ENCODE data around the gene CSNK2B. TPM values are rescaled to one million over a fixed set of nuclear protein-coding genes. Genes with fewer than 3 reads are reported as not detected.
A peak's percentile ranks its signal among the peaks of the same experiment; 100 is the strongest.

Gene CSNK2B
- total and polyA plus RNA-seq, 3 donors from 2014 or later = 397 to 523 (median 421) TPM

- intact Hi-C loops (cut with DNase I; ENCODE audit: low total_unique reads) = no loop called here
- TF ChIP-seq POLR2A (IDR thresholded peaks at IDR 0.05) = no peak
- no peak for TF ChIP-seq CTCF (IDR thresholded peaks at IDR 0.05)
- no peaks in the 10 kb centered on the region for H3K36me3 ChIP-seq (ENCODE audit: low read depth, missing control alignments)
- H3K4me3 ChIP-seq = no peak within 1 kb of the TSS
- H3K9me3 ChIP-seq = no peaks in the 10 kb centered on the region
- WGBS, 2 donors = 82% methylated on average over 8 of the region's 8 CpGs
- H3K27ac ChIP-seq = no peak within 1 kb of the TSS
- no peaks in the 10 kb centered on the region for H3K27me3 ChIP-seq
- DNase-seq = no peak
- peaks cover 27% of the 10 kb centered on the region for H3K4me1 ChIP-seq
Measured at GRCh38 chr6:31655349-31656237, 10.3 kb upstream of the CSNK2B start, which contains the start of gene APOM. Gene APOM (plus strand): TSS chr6:31655894. CDS start chr6:31655967, 73 bp downstream.

GRCh38 chr6:31657406-31658157, 8.3 kb upstream of the CSNK2B start:
- no peak overlapping the region for H3K4me3 ChIP-seq
- WGBS, 2 donors = 77 to 78% methylated on average over 6 of the region's 6 CpGs
- DNase-seq = no peak
- no peak overlapping the region for H3K27ac ChIP-seq
- H3K9me3 ChIP-seq = no peaks in the 10 kb centered on the region
- H3K4me1 ChIP-seq = peaks cover 29% of the 10 kb centered on the region
- H3K36me3 ChIP-seq (ENCODE audit: low read depth, missing control alignments) = no peaks in the 10 kb centered on the region
- intact Hi-C loops (cut with DNase I; ENCODE audit: low total_unique reads) = no loop called here
- TF ChIP-seq POLR2A (IDR thresholded peaks at IDR 0.05) (no peak), CTCF (IDR thresholded peaks at IDR 0.05) (no peak)
- H3K27me3 ChIP-seq = no peaks in the 10 kb centered on the region

- no peak for DNase-seq
- Histone ChIP-seq H3K36me3 (ENCODE audit: low read depth, missing control alignments) (no peaks in the 10 kb centered on the region), H3K9me3 (no peaks in the 10 kb centered on the region), H3K4me1 (peaks cover 34% of the 10 kb centered on the region), H3K4me3 (no peak overlapping the region), H3K27ac (no peak overlapping the region), H3K27me3 (no peaks in the 10 kb centered on the region)
- intact Hi-C loops (cut with DNase I; ENCODE audit: low total_unique reads) = no loop called here
- TF ChIP-seq POLR2A (IDR thresholded peaks at IDR 0.05) (no peak), CTCF (IDR thresholded peaks at IDR 0.05) (no peak)
- 68 to 83% methylated on average over 4 of the region's 4 CpGs for WGBS, 2 donors
Measured at GRCh38 chr6:31658158-31658688, 7.7 kb upstream of the CSNK2B start.

GRCh38 chr6:31658983-31659648, 6.8 kb upstream of the CSNK2B start:
- 78 to 84% methylated on average over 5 to 13 of the region's 13 CpGs for WGBS, 2 donors
- no peak for DNase-seq
- Histone ChIP-seq H3K27me3 (no peaks in the 10 kb centered on the region), H3K27ac (peak overlapping the region in 1 of 2 donors; percentile 85), H3K36me3 (ENCODE audit: low read depth, missing control alignments) (no peaks in the 10 kb centered on the region), H3K4me3 (peak overlapping the region; percentile 60 to 79), H3K9me3 (no peaks in the 10 kb centered on the region), H3K4me1 (peaks cover 37% of the 10 kb centered on the region)
- TF ChIP-seq CTCF (IDR thresholded peaks at IDR 0.05) = no peak
- TF ChIP-seq POLR2A (IDR thresholded peaks at IDR 0.05) = no peak
- intact Hi-C loops (cut with DNase I; ENCODE audit: low total_unique reads) = no loop called here

All from testis (tissue), 3 donors.